Measurements from ENCODE around the gene KIN. TPM values are rescaled to one million over a fixed set of nuclear protein-coding genes. Genes with fewer than 3 reads are reported as not detected.
"Not testable (repeated sequence)": the region's sequence is repeated elsewhere in the genome, so short reads cannot be mapped to it uniquely, and the experiment has no call there.

The KIN gene
- total RNA-seq, 2 donors from 2014 or later, result 10.9 to 11.6 TPM

DNA sequence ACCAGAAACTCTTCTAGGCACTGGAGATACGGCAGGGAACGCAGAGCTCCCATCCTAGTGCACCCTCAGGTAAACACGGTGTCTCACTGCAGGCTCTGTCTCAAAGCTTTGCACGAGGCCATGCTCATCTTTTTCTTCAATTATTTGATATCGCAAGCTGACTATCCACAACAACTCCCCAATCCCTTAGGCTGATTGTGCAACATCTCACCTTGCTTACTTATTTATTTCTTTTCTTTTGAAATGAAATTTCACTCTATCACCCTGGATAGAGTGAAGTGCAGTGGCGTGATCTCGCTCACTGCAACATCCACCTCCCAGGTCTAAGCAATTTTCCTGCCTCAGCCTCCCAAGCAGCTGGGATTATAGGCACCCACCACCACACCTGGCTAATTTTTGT is 72.3 kb downstream of the KIN start:
- H3K9ac ChIP-seq (ENCODE audit: low read depth in 2 of 2, low read length in 2 of 2), result no peak overlapping the region
- H3K9me3 ChIP-seq, result no peaks in the 10 kb centered on the region

DNA sequence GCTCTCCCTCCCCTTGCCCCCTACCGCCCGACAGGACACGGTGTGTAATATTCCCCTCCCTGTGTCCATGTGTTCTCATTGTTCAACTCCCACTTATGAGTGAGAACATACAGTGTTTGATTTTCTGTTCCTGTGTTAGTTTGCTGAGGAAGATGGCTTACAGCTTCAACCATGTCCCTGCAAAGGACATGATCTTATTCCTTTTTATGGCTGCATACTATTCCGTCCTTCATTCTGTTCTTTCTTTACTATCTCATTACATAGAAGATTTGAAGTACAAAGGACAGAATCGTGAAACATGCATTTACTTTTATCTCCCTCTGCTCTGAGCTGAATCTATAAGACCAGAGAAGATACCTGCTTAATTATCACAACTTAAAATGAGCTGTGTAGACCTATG is 76.7 kb downstream of the KIN start:
- H3K9me3 ChIP-seq; H3K4me3 ChIP-seq; intact Hi-C loops (cut with DNase I); H3K4me1 ChIP-seq; DNase-seq; H3K36me3 ChIP-seq; H3K9ac ChIP-seq (ENCODE audit: low read depth in 2 of 2, low read length in 2 of 2); H3K27ac ChIP-seq; H3K27me3 ChIP-seq: not testable (repeated sequence)

More for the DNA sequence above, 72.3 kb downstream of the KIN start:
- Histone ChIP-seq H3K27me3 (no peaks in the 10 kb centered on the region), H3K4me1 (no peaks in the 10 kb centered on the region), H3K4me3 (no peak overlapping the region), H3K27ac (no peak overlapping the region), H3K36me3 (no peaks in the 10 kb centered on the region)
- intact Hi-C loops (cut with DNase I), result no loop called here
- no peak for DNase-seq
- TF ChIP-seq, protein P1, sequence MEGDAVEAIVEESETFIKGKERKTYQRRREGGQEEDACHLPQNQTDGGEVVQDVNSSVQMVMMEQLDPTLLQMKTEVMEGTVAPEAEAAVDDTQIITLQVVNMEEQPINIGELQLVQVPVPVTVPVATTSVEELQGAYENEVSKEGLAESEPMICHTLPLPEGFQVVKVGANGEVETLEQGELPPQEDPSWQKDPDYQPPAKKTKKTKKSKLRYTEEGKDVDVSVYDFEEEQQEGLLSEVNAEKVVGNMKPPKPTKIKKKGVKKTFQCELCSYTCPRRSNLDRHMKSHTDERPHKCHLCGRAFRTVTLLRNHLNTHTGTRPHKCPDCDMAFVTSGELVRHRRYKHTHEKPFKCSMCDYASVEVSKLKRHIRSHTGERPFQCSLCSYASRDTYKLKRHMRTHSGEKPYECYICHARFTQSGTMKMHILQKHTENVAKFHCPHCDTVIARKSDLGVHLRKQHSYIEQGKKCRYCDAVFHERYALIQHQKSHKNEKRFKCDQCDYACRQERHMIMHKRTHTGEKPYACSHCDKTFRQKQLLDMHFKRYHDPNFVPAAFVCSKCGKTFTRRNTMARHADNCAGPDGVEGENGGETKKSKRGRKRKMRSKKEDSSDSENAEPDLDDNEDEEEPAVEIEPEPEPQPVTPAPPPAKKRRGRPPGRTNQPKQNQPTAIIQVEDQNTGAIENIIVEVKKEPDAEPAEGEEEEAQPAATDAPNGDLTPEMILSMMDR (IDR thresholded peaks at IDR 0.05), result no peak

DNA sequence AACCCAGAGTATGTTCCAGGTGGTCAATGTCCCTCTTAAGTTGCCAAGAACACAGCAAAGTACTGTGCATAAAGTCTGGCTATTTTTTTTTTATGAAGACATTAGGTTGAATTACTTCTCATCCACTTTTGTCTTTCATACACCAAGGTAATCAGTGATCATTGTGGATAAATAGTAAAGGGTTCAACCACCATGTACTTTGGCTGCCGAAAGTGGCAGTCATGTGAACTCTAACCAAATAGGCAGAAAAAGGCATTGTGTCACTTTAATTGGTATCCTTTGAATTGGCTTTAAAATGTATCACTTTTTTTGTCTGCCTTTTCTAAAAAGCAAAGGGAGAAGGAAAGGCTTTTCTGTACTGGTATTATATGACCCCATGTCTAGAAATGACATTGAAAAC is 77.3 kb downstream of the KIN start:
- Histone ChIP-seq H3K27me3 (no peaks in the 10 kb centered on the region), H3K27ac (no peak overlapping the region), H3K9me3 (no peaks in the 10 kb centered on the region), H3K4me3 (no peak overlapping the region), H3K36me3 (no peaks in the 10 kb centered on the region), H3K9ac (ENCODE audit: low read depth in 2 of 2, low read length in 2 of 2) (no peak overlapping the region), H3K4me1 (no peaks in the 10 kb centered on the region)
- DNase-seq, result no peak
- TF ChIP-seq, protein P1 (IDR thresholded peaks at IDR 0.05), result no peak
- intact Hi-C loops (cut with DNase I), result no loop called here

DNA sequence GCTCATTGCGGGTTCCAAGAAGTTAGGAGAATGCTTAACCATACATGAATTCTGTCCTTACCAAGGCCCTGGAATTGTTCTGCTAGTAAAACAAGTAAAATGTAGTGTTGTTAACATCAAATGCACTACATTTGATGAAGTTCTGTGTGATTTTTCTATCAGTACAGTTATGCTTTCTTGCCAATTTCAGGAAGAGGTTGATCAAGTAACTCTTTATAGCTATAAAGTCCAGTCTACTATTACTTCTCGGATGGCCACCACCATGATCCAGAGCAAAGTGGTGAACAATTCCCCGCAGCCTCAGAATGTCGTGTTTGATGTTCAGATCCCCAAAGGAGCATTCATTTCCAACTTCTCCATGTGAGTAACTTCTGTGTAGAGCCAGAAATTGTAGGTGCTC is 79.0 kb downstream of the KIN start:
- Histone ChIP-seq H3K9me3 (no peaks in the 10 kb centered on the region), H3K27ac (no peak overlapping the region), H3K4me3 (no peak overlapping the region), H3K27me3 (no peaks in the 10 kb centered on the region), H3K4me1 (no peaks in the 10 kb centered on the region), H3K9ac (ENCODE audit: low read depth in 2 of 2, low read length in 2 of 2) (no peak overlapping the region), H3K36me3 (no peaks in the 10 kb centered on the region)
- no peak for DNase-seq
- TF ChIP-seq, protein P1 (IDR thresholded peaks at IDR 0.05), result no peak
- intact Hi-C loops (cut with DNase I), result no loop called here

DNA sequence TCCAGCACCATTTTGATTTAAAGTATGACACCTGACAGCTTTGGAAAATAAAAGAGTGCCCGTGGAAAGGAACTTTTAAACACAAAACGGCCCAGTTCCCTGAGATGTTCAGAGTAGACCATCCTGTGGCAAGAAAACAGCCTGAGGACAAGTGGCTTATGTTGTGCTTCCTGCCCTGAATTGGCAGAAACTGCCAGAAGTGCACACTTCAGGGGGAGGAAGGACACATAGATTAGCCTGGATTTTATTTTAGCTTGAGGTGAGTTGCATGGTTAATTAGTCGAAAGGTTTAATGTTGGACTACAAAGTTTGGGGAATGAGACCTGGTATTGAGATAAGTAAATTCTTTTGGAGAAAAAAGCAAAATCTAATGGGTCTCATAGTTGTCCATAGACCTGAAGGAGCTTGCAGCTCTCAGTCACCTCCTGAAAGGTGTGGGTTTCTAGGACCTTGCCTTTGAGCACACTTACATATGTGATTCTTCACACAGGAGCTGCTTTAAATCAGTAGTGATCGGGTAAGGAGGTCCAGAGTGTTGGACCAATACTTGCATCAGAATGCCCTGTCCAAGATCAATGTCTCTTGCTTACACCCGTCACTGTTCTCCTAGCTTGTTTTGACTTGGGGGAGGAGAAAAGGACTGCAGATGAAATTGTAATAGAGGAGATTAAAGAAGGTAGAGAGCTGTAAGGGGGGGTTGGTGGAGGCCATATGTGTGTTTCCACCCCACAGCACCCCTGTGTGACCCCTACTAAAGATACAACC is 79.8 kb downstream of the KIN start:
- TF ChIP-seq, protein P1 (IDR thresholded peaks at IDR 0.05), result no peak
- H3K27ac ChIP-seq, result no peak overlapping the region

DNA sequence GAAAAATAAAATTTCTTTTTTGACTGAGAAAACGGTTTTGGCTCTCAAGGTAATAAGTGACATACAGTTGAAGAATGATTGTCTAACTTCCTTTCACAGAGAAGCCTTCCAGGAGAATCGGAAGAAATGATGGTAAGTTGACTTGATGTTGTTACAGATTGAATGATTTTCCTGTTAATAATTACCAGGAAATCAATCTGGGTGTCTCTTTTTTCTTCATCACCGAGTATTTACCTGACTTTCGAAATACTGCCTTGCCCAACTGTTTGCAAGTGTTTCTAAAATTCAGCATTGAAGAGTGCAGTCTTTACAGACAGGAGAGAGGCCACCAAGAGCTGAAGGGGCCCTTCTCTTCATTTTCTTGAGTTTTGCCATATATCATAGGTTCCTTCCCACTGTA is 80.7 kb downstream of the KIN start:
- Histone ChIP-seq H3K9me3 (no peaks in the 10 kb centered on the region), H3K36me3 (no peaks in the 10 kb centered on the region), H3K4me1 (no peaks in the 10 kb centered on the region), H3K9ac (ENCODE audit: low read depth in 2 of 2, low read length in 2 of 2) (no peak overlapping the region), H3K27ac (no peak overlapping the region), H3K27me3 (no peaks in the 10 kb centered on the region), H3K4me3 (no peak overlapping the region)
- TF ChIP-seq, protein P1 (IDR thresholded peaks at IDR 0.05), result no peak
- no peak for DNase-seq
- intact Hi-C loops (cut with DNase I), result no loop called here

More for the DNA sequence above, 79.8 kb downstream of the KIN start:
- Histone ChIP-seq H3K4me1 (no peaks in the 10 kb centered on the region), H3K36me3 (no peaks in the 10 kb centered on the region), H3K4me3 (no peak overlapping the region), H3K27me3 (no peaks in the 10 kb centered on the region), H3K9me3 (no peaks in the 10 kb centered on the region), H3K9ac (ENCODE audit: low read depth in 2 of 2, low read length in 2 of 2) (no peak overlapping the region)
- intact Hi-C loops (cut with DNase I), result no loop called here
- no peak for DNase-seq
